HFFc6 (cell line): ENCODE data around the gene ISOC1. TPM values are rescaled to one million over a fixed set of nuclear protein-coding genes. Genes with fewer than 3 reads are reported as not detected.

ENCODE experiments used
- DNase-seq: peaks from one replicate; pipeline ENCODE4 v3.0.0-alpha.2; 2018
- H3K27ac Mint-ChIP-seq: 2 replicates; pipeline ENCODE4 v1.8.0; 2020; ENCODE audit warnings: mild to moderate bottlenecking, mixed read lengths
- H3K27me3 Mint-ChIP-seq: 2 replicates; pipeline ENCODE4 v1.8.0; 2021; ENCODE audit warnings: mild to moderate bottlenecking, moderate library complexity, mixed read lengths; ENCODE audit not compliant: insufficient read depth
- H3K36me3 Mint-ChIP-seq: 2 replicates; pipeline ENCODE4 v1.8.0; 2021; ENCODE audit warnings: low read depth, mixed read lengths
- H3K4me1 Mint-ChIP-seq: 2 replicates; pipeline ENCODE4 v1.8.0; 2020; ENCODE audit warnings: low read depth, mixed read lengths
- H3K4me3 Mint-ChIP-seq: 2 replicates; pipeline ENCODE4 v1.8.0; 2020; ENCODE audit warnings: mild to moderate bottlenecking, moderate library complexity, mixed read lengths
- H3K9me3 Mint-ChIP-seq: 2 replicates; pipeline ENCODE4 v1.8.0; 2020; ENCODE audit warnings: mild to moderate bottlenecking, mixed read lengths
- CTCF ChIP-seq: fragments of 200-600 bp; sonication (generic); IDR thresholded peaks from 2 replicates; pipeline ENCODE4 v1.5.0; 2021; ENCODE audit warnings: antibody characterized with exemption, mild to moderate bottlenecking
- total RNA-seq, 6 experiments: library from RNA; stranded (reverse); fragmentation: NEBNext Ultra II Directional; extraction: Animal tissue kit (Norgen Biotek cat#: 25700); gene quantifications; 2 replicates in 1 of 6; 3 replicates in 5 of 6; pipeline ENCODE4 v1.2.3, GENCODE V29; 2021

The ISOC1 gene
- total RNA-seq, 6 experiments from 2014 or later: 6.7 to 9.0 (median 8.2) TPM

- Mint-ChIP-seq H3K36me3 (no peaks in the 10 kb centered on the region), H3K9me3 (no peaks in the 10 kb centered on the region), H3K27me3 (no peaks in the 10 kb centered on the region), H3K4me3 (no peak overlapping the region), H3K4me1 (no peaks in the 10 kb centered on the region), H3K27ac (no peak overlapping the region)
- no peak for DNase-seq
- TF ChIP-seq CTCF: no peak
Observed at GRCh38 chr5:129103397-129103796, 8.8 kb downstream of the ISOC1 start.

- no peak overlapping the region for H3K4me3 Mint-ChIP-seq
- H3K9me3 Mint-ChIP-seq: no peaks in the 10 kb centered on the region
- H3K27me3 Mint-ChIP-seq: no peaks in the 10 kb centered on the region; the same call in 1 of the 2 replicates
- H3K36me3 Mint-ChIP-seq: no peaks in the 10 kb centered on the region
- no peak for TF ChIP-seq CTCF
- no peaks in the 10 kb centered on the region for H3K4me1 Mint-ChIP-seq
- DNase-seq: no peak
- H3K27ac Mint-ChIP-seq: no peak overlapping the region
Observed at GRCh38 chr5:129104915-129105455, 10.4 kb downstream of the ISOC1 start.

- no peaks in the 10 kb centered on the region for H3K9me3 Mint-ChIP-seq
- H3K27me3 Mint-ChIP-seq: no peaks in the 10 kb centered on the region; the same call in 1 of the 2 replicates
- no peak for DNase-seq
- peaks cover 12% of the 10 kb centered on the region for H3K4me1 Mint-ChIP-seq
- no peak for TF ChIP-seq CTCF
- no peak overlapping the region for H3K27ac Mint-ChIP-seq
- H3K4me3 Mint-ChIP-seq: no peak overlapping the region
- no peaks in the 10 kb centered on the region for H3K36me3 Mint-ChIP-seq
Observed at GRCh38 chr5:129107637-129108036, 13.1 kb downstream of the ISOC1 start.

GRCh38 chr5:129110742-129111141 is 16.2 kb downstream of the ISOC1 start:
- H3K9me3 Mint-ChIP-seq: no peaks in the 10 kb centered on the region
- DNase-seq: no peak
- H3K4me3 Mint-ChIP-seq: no peak overlapping the region
- H3K4me1 Mint-ChIP-seq: peaks cover 12% of the 10 kb centered on the region
- H3K27me3 Mint-ChIP-seq: no peaks in the 10 kb centered on the region; the same call in 1 of the 2 replicates
- no peaks in the 10 kb centered on the region for H3K36me3 Mint-ChIP-seq
- no peak for TF ChIP-seq CTCF
- no peak overlapping the region for H3K27ac Mint-ChIP-seq

GRCh38 chr5:129111351-129111750 is 16.8 kb downstream of the ISOC1 start:
- Mint-ChIP-seq H3K27me3 (no peaks in the 10 kb centered on the region; the same call in 1 of the 2 replicates), H3K4me1 (peaks cover 12% of the 10 kb centered on the region), H3K36me3 (no peaks in the 10 kb centered on the region), H3K9me3 (no peaks in the 10 kb centered on the region), H3K27ac (no peak overlapping the region), H3K4me3 (no peak overlapping the region)
- DNase-seq: no peak
- TF ChIP-seq CTCF: no peak

GRCh38 chr5:129112295-129112694 is 17.7 kb downstream of the ISOC1 start:
- no peaks in the 10 kb centered on the region for H3K36me3 Mint-ChIP-seq
- peaks cover 12% of the 10 kb centered on the region for H3K4me1 Mint-ChIP-seq
- H3K27me3 Mint-ChIP-seq: no peaks in the 10 kb centered on the region; the same call in 1 of the 2 replicates
- no peak overlapping the region for H3K4me3 Mint-ChIP-seq
- H3K9me3 Mint-ChIP-seq: no peaks in the 10 kb centered on the region
- no peak overlapping the region for H3K27ac Mint-ChIP-seq
- no peak for DNase-seq
- TF ChIP-seq CTCF: no peak
